ENCODE measurements around the gene HLA-C. TPM values are rescaled to one million over a fixed set of nuclear protein-coding genes. Genes with fewer than 3 reads are reported as not detected.

Gene HLA-C
- 24.1 TPM for total RNA-seq

GRCh38 chr6:31271641-31272357, at the start of gene HLA-C:
Gene HLA-C, minus strand, starts transcription at chr6:31272092. Its CDS starts 21 bp downstream, at chr6:31272071.

Small RNA genes within 50 kb of the gene (small RNA-seq; reads per million reads assigned to genes)
- not detected for gene AL662844.1 (ENCODE audit: low replicate concordance)

Other genes starting within 250 kb of the HLA-C start
- not detected for gene C6orf15, start 159.5 kb downstream of the HLA-C start, total RNA-seq
- gene PSORS1C1, start 157.3 kb downstream of the HLA-C start, total RNA-seq = not detected
- not detected for gene CDSN, start 151.6 kb downstream of the HLA-C start, total RNA-seq
- not detected for gene PSORS1C2, start 133.0 kb downstream of the HLA-C start, total RNA-seq
- 14.1 TPM for gene CCHCR1, start 114.3 kb downstream of the HLA-C start, total RNA-seq
- gene TCF19, start 113.5 kb downstream of the HLA-C start, total RNA-seq = 4.1 TPM
- not detected for gene POU5F1, start 101.4 kb downstream of the HLA-C start, total RNA-seq
- 15.0 TPM for gene HLA-B, start 85.1 kb upstream of the HLA-C start, total RNA-seq
- gene MICA, start 131.5 kb upstream of the HLA-C start, total RNA-seq = 0.63 TPM
- 0.31 TPM for gene MICB, start 226.1 kb upstream of the HLA-C start, total RNA-seq